ENCODE results near the gene HLA-DOB. TPM values are rescaled to one million over a fixed set of nuclear protein-coding genes. Genes with fewer than 3 reads are reported as not detected.
"Not testable (repeated sequence)": the region's sequence is repeated elsewhere in the genome, so short reads cannot be mapped to it uniquely, and the experiment has no call there.

The HLA-DOB gene
- total RNA-seq, 1 experiment from 2014 or later = not detected

GRCh38 chr6:32825966-32826365 is 9.2 kb upstream of the HLA-DOB start:
- peak; percentile 17 for DNase-seq (ENCODE audit: low read depth)
- in situ Hi-C loops (cut with HindIII; ENCODE audit: low pct_unique_long_range_greater_than_20kb, low sequenced_read_pairs) = no loop called here

GRCh38 chr6:32819729-32820128 is 2.9 kb upstream of the HLA-DOB start:
- in situ Hi-C loops (cut with HindIII; ENCODE audit: low pct_unique_long_range_greater_than_20kb, low sequenced_read_pairs) = no loop called here
- peak; percentile 93 for DNase-seq (ENCODE audit: low read depth)

- in situ Hi-C loops (cut with HindIII; ENCODE audit: low pct_unique_long_range_greater_than_20kb, low sequenced_read_pairs) = no loop called here
- no peak for DNase-seq (ENCODE audit: low read depth)
These were observed 2.1 kb upstream of the HLA-DOB start for GRCh38 chr6:32818867-32819266.

- in situ Hi-C loops (cut with HindIII; ENCODE audit: low pct_unique_long_range_greater_than_20kb, low sequenced_read_pairs) = no loop called here
- no peak for DNase-seq (ENCODE audit: low read depth)
These were observed 806 bp downstream of the HLA-DOB start for GRCh38 chr6:32815996-32816395.

GRCh38 chr6:32815115-32815514 is 1.7 kb downstream of the HLA-DOB start:
- no peak for DNase-seq (ENCODE audit: low read depth)
- in situ Hi-C loops (cut with HindIII; ENCODE audit: low pct_unique_long_range_greater_than_20kb, low sequenced_read_pairs) = no loop called here

- in situ Hi-C loops (cut with HindIII; ENCODE audit: low pct_unique_long_range_greater_than_20kb, low sequenced_read_pairs) = no loop called here
- no peak for DNase-seq (ENCODE audit: low read depth)
These were observed 2.7 kb downstream of the HLA-DOB start for GRCh38 chr6:32814145-32814544.

- DNase-seq (ENCODE audit: low read depth) = no peak
- in situ Hi-C loops (cut with HindIII; ENCODE audit: low pct_unique_long_range_greater_than_20kb, low sequenced_read_pairs) = no loop called here
These were observed 7.6 kb downstream of the HLA-DOB start for GRCh38 chr6:32809171-32809570.

- DNase-seq (ENCODE audit: low read depth) = no peak
- in situ Hi-C loops (cut with HindIII; ENCODE audit: low pct_unique_long_range_greater_than_20kb, low sequenced_read_pairs) = no loop called here
These were observed 9.7 kb downstream of the HLA-DOB start for GRCh38 chr6:32807020-32807580.

GRCh38 chr6:32805404-32805803 is 11.4 kb downstream of the HLA-DOB start:
- DNase-seq (ENCODE audit: low read depth); in situ Hi-C loops (cut with HindIII; ENCODE audit: low pct_unique_long_range_greater_than_20kb, low sequenced_read_pairs): not testable (repeated sequence)

GRCh38 chr6:32803416-32803815 is 13.4 kb downstream of the HLA-DOB start:
- in situ Hi-C loops (cut with HindIII; ENCODE audit: low pct_unique_long_range_greater_than_20kb, low sequenced_read_pairs) = no loop called here
- no peak for DNase-seq (ENCODE audit: low read depth)

GRCh38 chr6:32799740-32800139 is 17.1 kb downstream of the HLA-DOB start:
- in situ Hi-C loops (cut with HindIII; ENCODE audit: low pct_unique_long_range_greater_than_20kb, low sequenced_read_pairs) = no loop called here
- no peak for DNase-seq (ENCODE audit: low read depth)

- in situ Hi-C loops (cut with HindIII; ENCODE audit: low pct_unique_long_range_greater_than_20kb, low sequenced_read_pairs) = no loop called here
- DNase-seq (ENCODE audit: low read depth) = no peak
These were observed 17.6 kb downstream of the HLA-DOB start for GRCh38 chr6:32799168-32799567.

GRCh38 chr6:32796848-32797776 is 19.7 kb downstream of the HLA-DOB start:
- peak; percentile 43 for DNase-seq (ENCODE audit: low read depth)
- in situ Hi-C loops (cut with HindIII; ENCODE audit: low pct_unique_long_range_greater_than_20kb, low sequenced_read_pairs) = no loop called here

GRCh38 chr6:32794510-32794909 is 22.3 kb downstream of the HLA-DOB start:
- in situ Hi-C loops (cut with HindIII; ENCODE audit: low pct_unique_long_range_greater_than_20kb, low sequenced_read_pairs) = no loop called here
- DNase-seq (ENCODE audit: low read depth) = no peak

- no peak for DNase-seq (ENCODE audit: low read depth)
- in situ Hi-C loops (cut with HindIII; ENCODE audit: low pct_unique_long_range_greater_than_20kb, low sequenced_read_pairs) = no loop called here
These were observed 23.8 kb downstream of the HLA-DOB start for GRCh38 chr6:32792901-32793435.

GRCh38 chr6:32790306-32790705 is 26.5 kb downstream of the HLA-DOB start:
- in situ Hi-C loops (cut with HindIII; ENCODE audit: low pct_unique_long_range_greater_than_20kb, low sequenced_read_pairs) = no loop called here
- DNase-seq (ENCODE audit: low read depth) = no peak

- in situ Hi-C loops (cut with HindIII; ENCODE audit: low pct_unique_long_range_greater_than_20kb, low sequenced_read_pairs) = no loop called here
- peak; percentile 56 for DNase-seq (ENCODE audit: low read depth)
These were observed 30.8 kb downstream of the HLA-DOB start for GRCh38 chr6:32785781-32786533.

GRCh38 chr6:32782923-32783322 is 33.9 kb downstream of the HLA-DOB start:
- DNase-seq (ENCODE audit: low read depth); in situ Hi-C loops (cut with HindIII; ENCODE audit: low pct_unique_long_range_greater_than_20kb, low sequenced_read_pairs): not testable (repeated sequence)

- no peak for DNase-seq (ENCODE audit: low read depth)
These were observed 37.8 kb downstream of the HLA-DOB start for GRCh38 chr6:32779036-32779435.

More at GRCh38 chr6:32779036-32779435, 37.8 kb downstream of the HLA-DOB start:
- in situ Hi-C loops (cut with HindIII; ENCODE audit: low pct_unique_long_range_greater_than_20kb, low sequenced_read_pairs) = no loop called here

Measured in Caki2 (cell line).